Gastrocnemius medialis (tissue), 4 donors: Measurements from ENCODE around the gene SERPINB6.

Experiments used
- CTCF ChIP-seq, 5 experiments: fragments of 450-650 bp in 3 of 5; fragments of 200-600 bp in 2 of 5; sonication (generic) in 2 of 5; IDR thresholded peaks in 4 of 5; conservative IDR thresholded peaks in 1 of 5; 1 replicate in 4 of 5; 2 replicates in 1 of 5; pipeline ENCODE4 v1.5.1; 2016 to 2019; ENCODE audit warnings: antibody characterized with exemption in 5 of 5, mild to moderate bottlenecking in 3 of 5, moderate library complexity in 3 of 5
- POLR2A ChIP-seq, 2 donors: fragments of 450-650 bp; IDR thresholded peaks; one replicate each; pipeline ENCODE4 v1.6.1; 2017; ENCODE audit warnings: antibody characterized with exemption in 2 of 2, mild to moderate bottlenecking in 2 of 2, moderate library complexity in 2 of 2

- TF ChIP-seq CTCF (IDR thresholded peaks at IDR 0.05 in 4 of 5, conservative IDR thresholded peaks at IDR 0.05 in 1 of 5): no peak
- no peak for TF ChIP-seq POLR2A (IDR thresholded peaks at IDR 0.05)
Measured at GRCh38 chr6:3019065-3019464, 47.7 kb upstream of the SERPINB6 start.
